SK-N-SH treated with all-trans-retinoic acid at 6 μM for 48 hours (cell line): Measurements from ENCODE around the gene SEMA6D.

ENCODE experiments used
- ARNTL ChIP-seq: fragments of 450-650 bp; formaldehyde crosslinking; IDR thresholded peaks from 2 replicates; pipeline ENCODE4 v1.5.0; 2020; ENCODE audit warnings: low read depth, mild to moderate bottlenecking, moderate library complexity, borderline replicate concordance
- CSDC2 ChIP-seq: fragments of 250-450 bp; sonication (Bioruptor Pico); IDR thresholded peaks from 2 replicates; pipeline ENCODE4 v1.5.0; 2020; ENCODE audit warnings: mild to moderate bottlenecking, moderate library complexity
- ESRRG ChIP-seq: fragments of 250-450 bp; sonication (Bioruptor Pico); IDR thresholded peaks from 2 replicates; pipeline ENCODE4 v1.6.1; 2021; ENCODE audit warnings: mild to moderate bottlenecking
- OSR1 ChIP-seq: fragments of 250-450 bp; sonication (Bioruptor Pico); IDR thresholded peaks from 2 replicates; pipeline ENCODE4 v1.8.0; 2022; ENCODE audit warnings: moderate library complexity, mild to moderate bottlenecking, inconsistent platforms
- RARB ChIP-seq: fragments of 250-450 bp; sonication (Bioruptor Pico); IDR thresholded peaks from 2 replicates; pipeline ENCODE4 v1.8.0; 2021; ENCODE audit warnings: mild to moderate bottlenecking, moderate library complexity
- SNAI2 ChIP-seq: fragments of 250-450 bp; sonication (Bioruptor Pico); IDR thresholded peaks from 2 replicates; pipeline ENCODE4 v1.5.0; 2020; ENCODE audit warnings: mild to moderate bottlenecking, moderate library complexity
- TCF4 ChIP-seq: fragments of 250-450 bp; sonication (Bioruptor Pico); IDR thresholded peaks from 2 replicates; pipeline ENCODE4 v1.8.0; 2021; ENCODE audit warnings: mild to moderate bottlenecking, moderate library complexity, borderline replicate concordance
- ZFP3 ChIP-seq: fragments of 250-450 bp; sonication (Bioruptor Pico); IDR thresholded peaks from 2 replicates; pipeline ENCODE4 v1.5.0; 2020; ENCODE audit warnings: mild to moderate bottlenecking, moderate library complexity
- ZFP30 ChIP-seq: fragments of 450-650 bp; formaldehyde crosslinking; IDR thresholded peaks from 2 replicates; pipeline ENCODE4 v1.5.0; 2022; ENCODE audit warnings: mild to moderate bottlenecking, moderate library complexity
- ZNF565 ChIP-seq: fragments of 450-650 bp; formaldehyde crosslinking; conservative IDR thresholded peaks from 2 replicates; pipeline ENCODE4 v1.5.0; 2020; ENCODE audit warnings: low read depth, mild to moderate bottlenecking, moderate library complexity
- ZNF70 ChIP-seq: fragments of 450-650 bp; formaldehyde crosslinking; IDR thresholded peaks from 2 replicates; pipeline ENCODE4 v1.5.0; 2020; ENCODE audit warnings: mild to moderate bottlenecking, moderate library complexity
- TF ChIP-seq, protein P1 (sequence below): fragments of 250-450 bp; sonication (Bioruptor Pico); IDR thresholded peaks from 2 replicates; pipeline ENCODE4 v1.5.0; 2020; ENCODE audit warnings: mild to moderate bottlenecking, moderate library complexity
- TF ChIP-seq, protein P2 (sequence below): fragments of 250-450 bp; sonication (Bioruptor Pico); IDR thresholded peaks from 2 replicates; pipeline ENCODE4 v1.8.0; 2020; ENCODE audit warnings: mild to moderate bottlenecking, moderate library complexity, borderline replicate concordance

DNA sequence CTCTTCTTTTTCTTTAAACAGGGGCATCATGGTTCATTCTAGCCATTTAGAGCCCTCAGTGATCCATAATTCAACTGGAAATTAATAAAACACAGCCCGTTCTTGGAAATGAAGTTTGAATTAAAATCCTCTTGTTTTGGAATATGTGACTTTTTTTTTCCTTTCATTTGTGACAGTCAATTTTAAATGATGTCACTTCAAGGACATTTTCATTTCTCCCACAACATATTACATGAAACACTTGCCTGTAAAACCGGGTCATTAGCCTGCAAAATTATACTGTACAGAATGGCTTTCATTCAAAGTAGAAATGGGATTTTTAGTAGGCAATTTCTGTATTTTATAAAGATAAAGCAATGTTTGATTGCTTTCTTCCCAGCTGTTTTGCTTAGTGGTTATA lies 789 bp upstream of the SEMA6D start:
- TF ChIP-seq ZFP30 (CRISPR knock-in tag) (no peak), ESRRG (CRISPR knock-in tag) (no peak), ZNF565 (no peak), ARNTL (no peak), RARB (CRISPR knock-in tag) (no peak), OSR1 (no peak), TCF4 (CRISPR knock-in tag) (no peak), SNAI2 (CRISPR knock-in tag) (no peak), ZNF70 (CRISPR knock-in tag) (no peak), ZFP3 (CRISPR knock-in tag) (no peak), CSDC2 (CRISPR knock-in tag) (no peak)
- TF ChIP-seq, protein P1, sequence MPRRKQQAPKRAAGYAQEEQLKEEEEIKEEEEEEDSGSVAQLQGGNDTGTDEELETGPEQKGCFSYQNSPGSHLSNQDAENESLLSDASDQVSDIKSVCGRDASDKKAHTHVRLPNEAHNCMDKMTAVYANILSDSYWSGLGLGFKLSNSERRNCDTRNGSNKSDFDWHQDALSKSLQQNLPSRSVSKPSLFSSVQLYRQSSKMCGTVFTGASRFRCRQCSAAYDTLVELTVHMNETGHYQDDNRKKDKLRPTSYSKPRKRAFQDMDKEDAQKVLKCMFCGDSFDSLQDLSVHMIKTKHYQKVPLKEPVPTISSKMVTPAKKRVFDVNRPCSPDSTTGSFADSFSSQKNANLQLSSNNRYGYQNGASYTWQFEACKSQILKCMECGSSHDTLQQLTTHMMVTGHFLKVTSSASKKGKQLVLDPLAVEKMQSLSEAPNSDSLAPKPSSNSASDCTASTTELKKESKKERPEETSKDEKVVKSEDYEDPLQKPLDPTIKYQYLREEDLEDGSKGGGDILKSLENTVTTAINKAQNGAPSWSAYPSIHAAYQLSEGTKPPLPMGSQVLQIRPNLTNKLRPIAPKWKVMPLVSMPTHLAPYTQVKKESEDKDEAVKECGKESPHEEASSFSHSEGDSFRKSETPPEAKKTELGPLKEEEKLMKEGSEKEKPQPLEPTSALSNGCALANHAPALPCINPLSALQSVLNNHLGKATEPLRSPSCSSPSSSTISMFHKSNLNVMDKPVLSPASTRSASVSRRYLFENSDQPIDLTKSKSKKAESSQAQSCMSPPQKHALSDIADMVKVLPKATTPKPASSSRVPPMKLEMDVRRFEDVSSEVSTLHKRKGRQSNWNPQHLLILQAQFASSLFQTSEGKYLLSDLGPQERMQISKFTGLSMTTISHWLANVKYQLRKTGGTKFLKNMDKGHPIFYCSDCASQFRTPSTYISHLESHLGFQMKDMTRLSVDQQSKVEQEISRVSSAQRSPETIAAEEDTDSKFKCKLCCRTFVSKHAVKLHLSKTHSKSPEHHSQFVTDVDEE (CRISPR knock-in tag) = no peak
- TF ChIP-seq, protein P2, sequence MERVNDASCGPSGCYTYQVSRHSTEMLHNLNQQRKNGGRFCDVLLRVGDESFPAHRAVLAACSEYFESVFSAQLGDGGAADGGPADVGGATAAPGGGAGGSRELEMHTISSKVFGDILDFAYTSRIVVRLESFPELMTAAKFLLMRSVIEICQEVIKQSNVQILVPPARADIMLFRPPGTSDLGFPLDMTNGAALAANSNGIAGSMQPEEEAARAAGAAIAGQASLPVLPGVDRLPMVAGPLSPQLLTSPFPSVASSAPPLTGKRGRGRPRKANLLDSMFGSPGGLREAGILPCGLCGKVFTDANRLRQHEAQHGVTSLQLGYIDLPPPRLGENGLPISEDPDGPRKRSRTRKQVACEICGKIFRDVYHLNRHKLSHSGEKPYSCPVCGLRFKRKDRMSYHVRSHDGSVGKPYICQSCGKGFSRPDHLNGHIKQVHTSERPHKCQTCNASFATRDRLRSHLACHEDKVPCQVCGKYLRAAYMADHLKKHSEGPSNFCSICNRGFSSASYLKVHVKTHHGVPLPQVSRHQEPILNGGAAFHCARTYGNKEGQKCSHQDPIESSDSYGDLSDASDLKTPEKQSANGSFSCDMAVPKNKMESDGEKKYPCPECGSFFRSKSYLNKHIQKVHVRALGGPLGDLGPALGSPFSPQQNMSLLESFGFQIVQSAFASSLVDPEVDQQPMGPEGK (CRISPR knock-in tag) = no peak
